Duodenal mucosa (tissue), 2 donors: ENCODE data around the gene LPAR1.

Experiments
- H3K27ac ChIP-seq: one replicate; pipeline ENCODE4 v1.7.0; 2013; ENCODE audit warnings: low read depth, low read length
- H3K27me3 ChIP-seq, 2 donors: one replicate each; pipeline ENCODE4 v1.7.0; 2013; ENCODE audit warnings: low read length in 2 of 2, control low read depth in 1 of 2; ENCODE audit not compliant: insufficient read depth in 2 of 2, control insufficient read depth in 1 of 2
- H3K36me3 ChIP-seq, 2 donors: one replicate each; pipeline ENCODE4 v1.7.0; 2013; ENCODE audit warnings: low read length in 2 of 2, control low read depth in 1 of 2; ENCODE audit not compliant: insufficient read depth in 2 of 2, control insufficient read depth in 1 of 2
- H3K4me1 ChIP-seq, 2 donors: one replicate each; pipeline ENCODE4 v1.7.0; 2013; ENCODE audit warnings: low read length in 2 of 2, control low read depth in 1 of 2; ENCODE audit not compliant: insufficient read depth in 2 of 2, control insufficient read depth in 1 of 2
- H3K4me3 ChIP-seq, 2 donors: one replicate each; pipeline ENCODE4 v1.7.0; 2013; ENCODE audit warnings: low read length in 2 of 2, low read depth in 1 of 2
- H3K9ac ChIP-seq, 2 donors: one replicate each; pipeline ENCODE4 v1.7.0; 2013; ENCODE audit warnings: low read length in 2 of 2, low read depth in 1 of 2
- H3K9me3 ChIP-seq, 2 donors: one replicate each; pipeline ENCODE4 v1.7.0; 2013; ENCODE audit warnings: low read length in 2 of 2, control low read depth in 1 of 2; ENCODE audit not compliant: control insufficient read depth in 1 of 2

Gene LPAR1

GRCh38 chr9:111004936-111005335, 33.3 kb downstream of the LPAR1 start:
- peaks cover 20 to 42% of the 10 kb centered on the region in 2 donors for H3K4me1 ChIP-seq
- no peak overlapping the region for H3K9ac ChIP-seq
- H3K9me3 ChIP-seq, result no peaks in the 10 kb centered on the region
- no peaks in the 10 kb centered on the region for H3K36me3 ChIP-seq
- H3K4me3 ChIP-seq, result no peak overlapping the region
- H3K27ac ChIP-seq, result no peak overlapping the region
- no peaks in the 10 kb centered on the region for H3K27me3 ChIP-seq

- Histone ChIP-seq H3K4me1 (peaks cover 18 to 35% of the 10 kb centered on the region in 2 donors), H3K9ac (no peak overlapping the region), H3K9me3 (no peaks in the 10 kb centered on the region), H3K27me3 (no peaks in the 10 kb centered on the region), H3K4me3 (no peak overlapping the region), H3K27ac (no peak overlapping the region), H3K36me3 (no peaks in the 10 kb centered on the region)
Measured at GRCh38 chr9:111003182-111003581, 35.1 kb downstream of the LPAR1 start.

DNA sequence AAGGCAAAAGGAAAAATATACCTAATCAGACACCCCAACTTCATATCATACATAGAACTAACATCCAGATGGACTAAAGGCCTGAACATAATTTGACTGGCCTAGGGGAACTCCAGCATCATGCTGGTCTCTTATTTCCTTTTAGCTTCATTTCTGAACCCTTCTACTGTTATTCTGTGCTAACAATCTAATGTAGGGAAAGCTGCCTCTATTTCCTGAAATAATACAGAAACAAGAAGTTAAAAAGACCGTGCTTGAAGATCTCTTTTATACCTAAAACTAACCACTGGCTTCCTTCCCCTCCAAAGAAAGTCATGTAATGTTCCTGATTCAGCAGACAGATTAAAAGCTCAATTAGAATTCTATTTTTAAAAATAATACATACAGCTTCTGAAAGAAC, 36.7 kb downstream of the LPAR1 start:
- Histone ChIP-seq H3K4me3 (no peak overlapping the region), H3K4me1 (peaks cover 17 to 31% of the 10 kb centered on the region in 2 donors), H3K9me3 (no peaks in the 10 kb centered on the region), H3K27me3 (no peaks in the 10 kb centered on the region), H3K9ac (no peak overlapping the region), H3K36me3 (no peaks in the 10 kb centered on the region), H3K27ac (no peak overlapping the region)

DNA sequence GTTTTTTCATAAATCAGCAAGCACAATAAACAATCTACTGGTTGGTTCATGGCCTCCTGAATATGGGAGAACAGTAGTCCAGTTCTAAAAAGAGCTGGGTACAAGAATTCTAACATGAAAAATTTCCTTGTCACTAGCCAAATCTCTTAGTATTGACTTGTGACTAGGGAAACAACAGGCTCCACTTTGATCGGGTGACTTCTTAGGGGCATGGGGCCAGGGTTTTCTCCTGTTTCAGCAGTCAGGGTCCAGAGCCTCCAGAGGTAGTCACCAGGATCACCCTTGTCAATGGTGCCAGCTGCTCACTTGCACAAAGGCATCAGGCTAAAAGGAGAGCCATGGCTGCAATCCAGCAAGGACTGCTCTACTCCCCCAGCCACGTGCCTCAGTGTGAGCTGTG, 38.1 kb downstream of the LPAR1 start:
- Histone ChIP-seq H3K9me3 (no peaks in the 10 kb centered on the region), H3K36me3 (no peaks in the 10 kb centered on the region), H3K4me1 (peaks cover 6 to 18% of the 10 kb centered on the region in 2 donors), H3K9ac (no peak overlapping the region), H3K4me3 (no peak overlapping the region), H3K27ac (no peak overlapping the region), H3K27me3 (no peaks in the 10 kb centered on the region)

GRCh38 chr9:110999379-110999778, 38.9 kb downstream of the LPAR1 start:
- Histone ChIP-seq H3K4me1 (peaks cover 5 to 10% of the 10 kb centered on the region in 2 donors), H3K27ac (no peak overlapping the region), H3K4me3 (no peak overlapping the region), H3K36me3 (no peaks in the 10 kb centered on the region), H3K9me3 (no peaks in the 10 kb centered on the region), H3K9ac (no peak overlapping the region), H3K27me3 (no peaks in the 10 kb centered on the region)

DNA sequence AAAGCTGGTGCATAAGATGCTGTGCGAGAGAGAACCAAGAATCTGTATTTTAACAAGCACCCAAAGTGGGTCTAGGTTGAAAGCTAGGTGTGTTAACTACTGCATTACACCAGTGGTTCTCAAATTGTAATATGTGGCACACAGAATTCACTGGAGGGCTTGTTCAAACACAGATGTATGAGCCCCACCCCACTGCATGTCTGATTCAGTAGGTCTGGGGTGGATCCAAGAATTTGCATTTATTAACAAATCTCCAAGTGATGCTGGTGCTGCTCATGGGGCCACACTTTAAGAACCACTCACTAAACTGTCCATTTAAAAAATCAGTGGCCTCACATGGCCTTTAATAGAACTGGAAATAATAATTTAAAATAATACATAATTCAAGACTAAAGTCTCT, 40.4 kb downstream of the LPAR1 start:
- Histone ChIP-seq H3K27me3 (no peaks in the 10 kb centered on the region), H3K36me3 (no peaks in the 10 kb centered on the region), H3K9me3 (no peaks in the 10 kb centered on the region), H3K27ac (no peak overlapping the region), H3K4me1 (peaks cover 4 to 5% of the 10 kb centered on the region in 2 donors), H3K9ac (no peak overlapping the region), H3K4me3 (no peak overlapping the region)

DNA sequence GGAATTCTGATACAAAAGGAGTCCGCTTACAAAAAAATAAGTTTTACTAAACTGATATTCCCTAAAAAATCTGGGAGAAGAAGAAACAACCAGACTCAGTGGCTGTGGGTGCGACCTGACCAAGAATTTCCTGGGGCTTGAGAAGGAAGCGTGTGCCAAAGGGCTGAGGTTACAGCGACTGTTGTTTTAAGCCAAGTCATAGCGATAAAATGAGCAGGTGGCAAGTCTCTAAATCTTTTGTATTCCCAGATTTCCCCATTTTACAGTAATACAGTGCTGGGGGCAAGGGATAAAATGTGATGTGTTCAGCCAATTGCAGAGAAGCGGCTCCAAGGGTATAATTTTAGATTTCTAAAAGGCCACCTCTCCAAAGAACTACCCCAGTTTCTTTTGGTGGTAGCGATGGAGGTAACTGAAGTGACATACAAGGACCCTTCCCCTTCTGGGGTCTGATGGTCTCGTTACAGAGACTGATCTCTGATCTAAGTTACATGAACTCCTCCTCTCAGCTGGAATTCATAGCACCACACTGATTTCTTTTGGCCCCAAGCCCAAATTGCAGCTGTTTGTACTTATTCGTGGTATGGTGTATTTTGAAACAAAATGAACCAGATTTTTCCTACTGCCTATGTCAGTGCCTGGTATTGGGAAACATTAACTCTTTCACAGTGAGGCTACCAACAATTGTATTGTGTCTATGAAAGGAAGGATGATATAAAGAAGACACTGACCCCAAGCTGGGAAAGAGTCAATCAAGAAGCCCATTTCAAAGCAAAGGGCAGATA, 41.6 kb downstream of the LPAR1 start:
- Histone ChIP-seq H3K27me3 (no peaks in the 10 kb centered on the region), H3K4me3 (no peak overlapping the region), H3K27ac (no peak overlapping the region), H3K4me1 (peaks cover 4 to 5% of the 10 kb centered on the region in 2 donors), H3K36me3 (no peaks in the 10 kb centered on the region), H3K9me3 (no peaks in the 10 kb centered on the region), H3K9ac (no peak overlapping the region)

- Histone ChIP-seq H3K27me3 (no peaks in the 10 kb centered on the region), H3K9me3 (no peaks in the 10 kb centered on the region), H3K36me3 (no peaks in the 10 kb centered on the region), H3K4me3 (no peak overlapping the region), H3K27ac (no peak overlapping the region), H3K9ac (no peak overlapping the region), H3K4me1 (peaks cover 0 to 7% of the 10 kb centered on the region in 2 donors)
Measured at GRCh38 chr9:110995420-110996340, 42.6 kb downstream of the LPAR1 start.

- no peaks in the 10 kb centered on the region for H3K36me3 ChIP-seq
- H3K4me3 ChIP-seq, result no peak overlapping the region
- H3K27ac ChIP-seq, result no peak overlapping the region
- peaks cover 5 to 7% of the 10 kb centered on the region in 2 donors for H3K4me1 ChIP-seq
- H3K9me3 ChIP-seq, result no peaks in the 10 kb centered on the region
- H3K9ac ChIP-seq, result no peak overlapping the region
- no peaks in the 10 kb centered on the region for H3K27me3 ChIP-seq
Measured at GRCh38 chr9:110994771-110995241, 43.5 kb downstream of the LPAR1 start.

DNA sequence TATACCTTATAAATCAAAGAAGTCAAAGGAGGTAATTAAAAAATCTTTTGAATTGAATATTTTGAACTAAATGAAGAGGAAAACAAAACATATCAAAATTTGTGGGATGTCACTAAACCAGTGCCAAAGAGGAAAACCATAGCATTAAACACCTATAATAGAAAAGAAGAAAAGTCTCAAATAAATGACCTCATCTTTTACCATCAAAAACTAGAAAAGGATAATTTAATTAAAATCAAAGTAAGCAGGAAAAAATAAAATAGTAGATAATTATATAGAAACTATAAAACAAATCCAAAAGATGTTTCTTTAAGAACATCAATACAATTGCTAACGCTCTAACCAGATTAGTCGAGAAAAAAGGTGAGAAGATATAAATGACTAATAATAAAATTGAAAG, 47.8 kb downstream of the LPAR1 start:
- no peak overlapping the region for H3K27ac ChIP-seq
- H3K36me3 ChIP-seq, result no peaks in the 10 kb centered on the region
- no peak overlapping the region for H3K4me3 ChIP-seq
- peaks cover 0 to 3% of the 10 kb centered on the region in 2 donors for H3K9me3 ChIP-seq
- H3K27me3 ChIP-seq, result no peaks in the 10 kb centered on the region
- peaks cover 5 to 7% of the 10 kb centered on the region in 2 donors for H3K4me1 ChIP-seq
- no peak overlapping the region for H3K9ac ChIP-seq
